ENCODE measurements around the gene LAMP5.

DNA sequence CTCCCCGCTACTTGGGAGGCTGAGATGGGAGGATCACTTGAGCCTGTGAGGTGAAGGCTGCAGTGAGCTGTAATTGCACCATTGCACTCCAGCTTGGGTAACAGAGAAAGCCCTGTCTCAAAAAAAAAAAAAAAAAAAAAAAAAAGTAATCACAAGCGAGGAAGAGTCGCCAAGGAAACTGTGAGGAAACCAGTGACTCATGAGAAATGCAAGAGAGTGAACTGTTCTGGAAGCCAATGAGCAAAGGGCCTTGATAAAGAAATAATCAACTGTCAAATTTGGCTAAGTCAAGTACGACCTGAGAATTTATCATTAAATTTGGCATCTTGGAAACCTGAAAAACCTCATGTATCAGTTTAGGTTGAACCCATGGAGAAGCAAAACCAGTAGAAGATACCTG, 16.1 kb upstream of the LAMP5 start:
- no peak for TF ChIP-seq CTCF (IDR thresholded peaks at IDR 0.05; ENCODE audit: insufficient read depth, low read length, poor library complexity, severe bottlenecking)
- TF ChIP-seq EZH2phosphoT487 (conservative IDR thresholded peaks at IDR 0.05; ENCODE audit: low read length), result no peak

Data from SU-DHL-6 (cell line).